Dermis blood vessel endothelial cell (primary cell): ENCODE results near the gene CALR. TPM values are rescaled to one million over a fixed set of nuclear protein-coding genes. Genes with fewer than 3 reads are reported as not detected.
"Not testable (repeated sequence)": the region's sequence is repeated elsewhere in the genome, so short reads cannot be mapped to it uniquely, and the experiment has no call there.

ENCODE experiments used
- DNase-seq: peaks from one replicate; pipeline ENCODE4 v3.0.0; 2010
- total RNA-seq: library from RNA; depleted of rRNA; stranded (reverse); fragments of >200 nt; gene quantifications from 2 replicates; pipeline ENCODE4 v1.2.3, GENCODE V29; 2014

CALR gene
- total RNA-seq, 1 donor from 2014 or later = 1,244 TPM

- peak; percentile 96 for DNase-seq
Measured at GRCh38 chr19:12933287-12934072, 4.9 kb upstream of the CALR start, which contains the start of gene FARSA. Gene FARSA, minus strand, starts transcription at chr19:12933711. Its CDS starts 15 bp downstream, at chr19:12933696.

- no peak for DNase-seq
Measured at GRCh38 chr19:12935071-12935470, 3.3 kb upstream of the CALR start.

- no peak for DNase-seq
Measured at GRCh38 chr19:12936582-12936981, 1.8 kb upstream of the CALR start.

- peak; percentile 55 for DNase-seq
Measured at GRCh38 chr19:12937093-12937926, 1.1 kb upstream of the CALR start.

GRCh38 chr19:12938779-12939601 lies 581 bp downstream of the CALR start:
- DNase-seq = peak; percentile 55

GRCh38 chr19:12939975-12940423 lies 1.6 kb downstream of the CALR start:
- DNase-seq = no peak

- no peak for DNase-seq
Measured at GRCh38 chr19:12940897-12941296, 2.5 kb downstream of the CALR start.

- DNase-seq = no peak
Measured at GRCh38 chr19:12943437-12944044, 5.1 kb downstream of the CALR start.

- DNase-seq = no peak
Measured at GRCh38 chr19:12944104-12944674, 5.8 kb downstream of the CALR start.

GRCh38 chr19:12945479-12946091 lies 7.2 kb downstream of the CALR start, which contains the start of gene RAD23A:
Gene RAD23A, plus strand, starts transcription at chr19:12945862. Its CDS starts 87 bp downstream, at chr19:12945949.
- peak; percentile 99 for DNase-seq

GRCh38 chr19:12946092-12946721 lies 7.8 kb downstream of the CALR start:
- DNase-seq = peak; percentile 90

GRCh38 chr19:12946731-12947496 lies 8.5 kb downstream of the CALR start:
- DNase-seq = no peak

- DNase-seq = no peak
Measured at GRCh38 chr19:12947702-12948611, 9.5 kb downstream of the CALR start.

GRCh38 chr19:12948612-12949362 lies 10.4 kb downstream of the CALR start:
- DNase-seq = no peak

GRCh38 chr19:12949363-12950283 lies 11.2 kb downstream of the CALR start:
- no peak for DNase-seq

GRCh38 chr19:12952050-12952449 lies 13.6 kb downstream of the CALR start:
- not testable (repeated sequence) for DNase-seq
